ENCODE results near the gene MRC1.

- TF ChIP-seq EP300 (IDR thresholded peaks at IDR 0.05; ENCODE audit: low read depth in 2 of 2, low read length in 2 of 2) (no peak), EP300 (CRISPR knock-in tag; IDR thresholded peaks at IDR 0.05; ENCODE audit: borderline replicate concordance) (no peak), ZKSCAN1 (IDR thresholded peaks at IDR 0.05; ENCODE audit: low read length) (no peak), HOMEZ (CRISPR knock-in tag; IDR thresholded peaks at IDR 0.05; ENCODE audit: low read depth) (no peak), EZH2 (conservative IDR thresholded peaks at IDR 0.05; ENCODE audit: low read depth, low read length) (no peak), SP140L (CRISPR knock-in tag; IDR thresholded peaks at IDR 0.05; ENCODE audit: borderline replicate concordance) (no peak), ZFAT (CRISPR knock-in tag; conservative IDR thresholded peaks at IDR 0.05) (no peak), FIP1L1 (IDR thresholded peaks at IDR 0.05; ENCODE audit: borderline replicate concordance, insufficient read depth, low read depth, low read length) (no peak), RNF2 (conservative IDR thresholded peaks at IDR 0.05; ENCODE audit: low read depth) (no peak)
- TF ChIP-seq, protein P1, sequence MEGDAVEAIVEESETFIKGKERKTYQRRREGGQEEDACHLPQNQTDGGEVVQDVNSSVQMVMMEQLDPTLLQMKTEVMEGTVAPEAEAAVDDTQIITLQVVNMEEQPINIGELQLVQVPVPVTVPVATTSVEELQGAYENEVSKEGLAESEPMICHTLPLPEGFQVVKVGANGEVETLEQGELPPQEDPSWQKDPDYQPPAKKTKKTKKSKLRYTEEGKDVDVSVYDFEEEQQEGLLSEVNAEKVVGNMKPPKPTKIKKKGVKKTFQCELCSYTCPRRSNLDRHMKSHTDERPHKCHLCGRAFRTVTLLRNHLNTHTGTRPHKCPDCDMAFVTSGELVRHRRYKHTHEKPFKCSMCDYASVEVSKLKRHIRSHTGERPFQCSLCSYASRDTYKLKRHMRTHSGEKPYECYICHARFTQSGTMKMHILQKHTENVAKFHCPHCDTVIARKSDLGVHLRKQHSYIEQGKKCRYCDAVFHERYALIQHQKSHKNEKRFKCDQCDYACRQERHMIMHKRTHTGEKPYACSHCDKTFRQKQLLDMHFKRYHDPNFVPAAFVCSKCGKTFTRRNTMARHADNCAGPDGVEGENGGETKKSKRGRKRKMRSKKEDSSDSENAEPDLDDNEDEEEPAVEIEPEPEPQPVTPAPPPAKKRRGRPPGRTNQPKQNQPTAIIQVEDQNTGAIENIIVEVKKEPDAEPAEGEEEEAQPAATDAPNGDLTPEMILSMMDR (CRISPR knock-in tag; IDR thresholded peaks at IDR 0.05), result no peak
Measured at GRCh38 chr10:17780727-17781126, 28.4 kb upstream of the MRC1 start.

All from HepG2 (cell line).